Stimulated activated CD8-positive, alpha-beta memory T cell treated with anti-CD3 and anti-CD28 coated beads, Interleukin-7, amount 100 ng/mL, for 4 hours (primary cell): ENCODE data around the gene CEP20.
"Not testable (repeated sequence)": the region's sequence is repeated elsewhere in the genome, so short reads cannot be mapped to it uniquely, and the experiment has no call there.

Experiments used
- DNase-seq, 2 donors: peaks; one replicate each; pipeline ENCODE4 v3.0.0-alpha.2; 2020; ENCODE audit warnings: low read depth in 2 of 2

CEP20 gene

GRCh38 chr16:15888072-15888976, at the start of gene CEP20:
Gene CEP20, minus strand, starts transcription at chr16:15888603. Its CDS starts 18 bp downstream, at chr16:15888585.
- DNase-seq: peak; percentile 100

- not testable (repeated sequence) for DNase-seq
Measured at GRCh38 chr16:15936809-15937208, 48.4 kb upstream of the CEP20 start.

- DNase-seq: no peak
Measured at GRCh38 chr16:15934991-15935390, 46.6 kb upstream of the CEP20 start.

- DNase-seq: no peak
Measured at GRCh38 chr16:15933781-15934180, 45.4 kb upstream of the CEP20 start.

GRCh38 chr16:15932939-15933338, 44.5 kb upstream of the CEP20 start:
- DNase-seq: no peak

- no peak for DNase-seq
Measured at GRCh38 chr16:15928261-15929104, 40.1 kb upstream of the CEP20 start.

- DNase-seq: no peak
Measured at GRCh38 chr16:15925631-15926030, 37.2 kb upstream of the CEP20 start.

- DNase-seq: no peak
Measured at GRCh38 chr16:15924996-15925395, 36.6 kb upstream of the CEP20 start.

DNA sequence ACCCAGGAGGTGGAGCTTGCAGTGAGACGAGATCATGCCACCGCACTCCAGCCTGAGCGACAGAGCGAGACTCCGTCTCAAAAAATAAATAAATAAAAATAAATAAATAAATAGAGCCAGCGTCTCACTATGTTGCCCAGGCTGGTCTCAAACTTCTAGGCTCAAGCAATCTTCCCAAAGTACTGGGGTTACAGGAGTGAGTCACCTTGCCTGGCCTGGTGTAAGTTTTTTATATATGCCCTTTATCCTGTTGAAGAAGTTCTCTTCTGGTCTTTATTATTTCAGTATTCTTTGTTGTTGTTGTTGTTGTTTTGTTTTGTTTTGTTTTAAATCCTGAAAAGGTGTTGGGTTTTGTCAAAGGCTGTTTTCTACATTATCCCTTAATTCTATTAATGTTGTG, 30.9 kb upstream of the CEP20 start:
- no peak for DNase-seq

GRCh38 chr16:15918314-15918713, 29.9 kb upstream of the CEP20 start:
- not testable (repeated sequence) for DNase-seq

- no peak for DNase-seq
Measured at GRCh38 chr16:15916323-15916722, 27.9 kb upstream of the CEP20 start.

DNA sequence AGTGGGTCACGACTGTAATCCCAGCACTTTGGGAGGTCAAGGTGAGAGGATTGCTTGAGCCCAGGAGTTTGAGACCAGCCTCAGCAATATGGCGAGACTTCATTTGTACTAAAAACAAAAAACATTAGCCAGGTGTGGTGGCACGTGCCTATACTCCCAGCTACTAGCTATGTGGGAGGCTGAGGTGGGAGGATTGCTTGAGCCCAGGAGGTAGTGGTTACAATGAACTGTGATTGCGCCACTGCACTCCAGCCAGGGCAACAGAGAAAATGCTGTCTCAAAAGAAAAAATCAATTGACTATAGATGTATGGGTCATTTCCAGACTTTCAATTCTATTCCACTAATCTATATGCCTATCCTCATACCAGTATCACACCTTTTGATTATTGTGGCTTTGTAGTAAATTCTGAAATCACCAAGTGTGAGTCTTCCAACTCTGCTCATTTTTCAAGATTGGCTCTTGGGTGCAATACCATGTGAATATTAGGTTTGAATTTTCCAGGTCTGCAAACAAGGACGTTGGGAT, 27.2 kb upstream of the CEP20 start:
- DNase-seq: no peak

GRCh38 chr16:15913046-15913698, 24.8 kb upstream of the CEP20 start:
- no peak for DNase-seq

- DNase-seq: no peak
Measured at GRCh38 chr16:15911198-15911597, 22.8 kb upstream of the CEP20 start.

GRCh38 chr16:15907863-15908478, 19.6 kb upstream of the CEP20 start:
- peak; percentile 6 to 18 for DNase-seq

- DNase-seq: no peak
Measured at GRCh38 chr16:15906439-15906838, 18.0 kb upstream of the CEP20 start.

DNA sequence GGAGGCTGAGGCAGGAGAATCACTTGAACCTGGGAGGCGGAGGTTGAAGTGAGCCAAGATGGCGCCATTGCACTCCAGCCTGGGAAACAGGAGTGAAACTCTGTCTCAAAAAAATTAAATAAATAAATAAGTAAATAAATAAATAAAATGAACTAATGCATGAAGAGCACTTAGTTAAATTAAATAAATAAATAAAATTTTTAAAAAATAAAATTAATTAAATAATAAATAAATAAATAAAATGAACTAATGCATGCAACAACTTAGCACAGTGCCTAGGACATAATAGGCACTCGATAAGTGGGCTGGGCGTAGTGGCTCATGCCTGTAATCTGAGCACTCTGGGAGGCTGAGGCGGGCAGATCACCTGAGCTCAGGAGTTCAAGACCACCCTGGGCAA, 15.6 kb upstream of the CEP20 start:
- DNase-seq: no peak

DNA sequence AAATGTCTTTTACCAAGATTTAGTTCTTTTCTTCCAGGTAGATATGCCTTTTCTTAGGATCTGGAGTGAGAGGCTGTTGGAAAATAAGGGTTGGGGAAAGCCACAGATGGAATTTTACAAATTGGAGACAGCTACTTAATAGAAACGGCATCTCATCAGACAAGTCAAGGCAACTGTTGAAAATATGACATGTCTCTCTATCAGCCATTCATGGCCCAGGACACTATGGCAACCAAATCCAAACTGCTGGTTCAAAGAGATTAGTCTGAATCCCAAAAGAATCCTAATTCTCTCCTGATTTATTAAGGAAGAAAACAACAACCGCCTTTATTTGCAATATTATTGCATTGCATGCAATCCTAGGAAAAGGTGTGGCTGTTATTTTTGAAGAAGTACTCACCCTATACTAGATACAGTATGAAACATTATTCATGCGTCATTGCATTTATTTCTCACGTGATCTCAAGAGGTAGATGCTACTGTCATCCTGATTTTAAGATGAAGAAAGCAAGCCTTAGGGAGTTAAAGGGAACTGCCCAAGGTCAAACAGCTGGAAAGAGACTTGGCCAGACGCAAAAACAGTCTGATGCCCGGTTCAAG, 12.6 kb upstream of the CEP20 start:
- DNase-seq: no peak

- DNase-seq: no peak
Measured at GRCh38 chr16:15900357-15900756, 12.0 kb upstream of the CEP20 start.

GRCh38 chr16:15899538-15900100, 11.2 kb upstream of the CEP20 start:
- DNase-seq: no peak

DNA sequence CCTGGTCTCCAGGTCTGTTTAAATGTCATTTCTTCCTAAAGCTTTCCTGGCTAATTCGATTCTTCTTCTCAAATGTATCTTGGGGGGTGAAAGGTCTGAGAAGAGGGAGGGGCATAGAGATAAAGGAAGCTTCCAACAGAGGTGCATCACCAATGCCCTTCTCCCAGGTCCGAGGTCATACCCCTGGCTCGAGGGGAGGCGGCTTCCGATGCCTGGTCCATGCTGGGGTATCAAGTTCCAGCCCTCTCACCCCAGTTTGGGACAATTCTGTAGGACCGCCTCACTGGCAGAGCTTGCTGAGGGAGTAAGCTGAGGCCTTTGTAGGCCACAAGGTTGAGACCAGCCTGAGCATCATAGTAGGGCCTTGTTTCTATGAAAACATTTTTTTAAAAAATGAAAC, 10.3 kb upstream of the CEP20 start:
- DNase-seq: no peak
